ENCODE results near the gene ATOH8. TPM values are rescaled to one million over a fixed set of nuclear protein-coding genes. Genes with fewer than 3 reads are reported as not detected.

Gene ATOH8
- total RNA-seq, 1 donor from 2014 or later = 13.8 TPM

- Mint-ChIP-seq H3K9me3 (no peaks in the 10 kb centered on the region), H3K27me3 (ENCODE audit: low read depth) (peaks cover 23% of the 10 kb centered on the region), H3K4me3 (no peak overlapping the region), H3K27ac (no peak overlapping the region), H3K4me1 (peaks cover 27% of the 10 kb centered on the region), H3K36me3 (no peaks in the 10 kb centered on the region)
- TF ChIP-seq CTCF (IDR thresholded peaks at IDR 0.05; ENCODE audit: unreplicated experiment) = no peak
- DNase-seq (ENCODE audit: low spot score in 2 of 2, unreplicated experiment in 2 of 2) = no peak
Measured at GRCh38 chr2:85748985-85749875, 4.6 kb upstream of the ATOH8 start.

- Mint-ChIP-seq H3K4me3 (no peak overlapping the region), H3K27me3 (ENCODE audit: low read depth) (peaks cover 29% of the 10 kb centered on the region), H3K9me3 (no peaks in the 10 kb centered on the region), H3K4me1 (peaks cover 24% of the 10 kb centered on the region), H3K36me3 (no peaks in the 10 kb centered on the region), H3K27ac (no peak overlapping the region)
- peak; percentile 69 for TF ChIP-seq CTCF (IDR thresholded peaks at IDR 0.05; ENCODE audit: unreplicated experiment)
- peak in 1 of 2 experiments; percentile 75 for DNase-seq (ENCODE audit: low spot score in 2 of 2, unreplicated experiment in 2 of 2)
Measured at GRCh38 chr2:85750587-85751575, 2.9 kb upstream of the ATOH8 start.

- H3K9me3 Mint-ChIP-seq = no peaks in the 10 kb centered on the region
- no peak for DNase-seq (ENCODE audit: low spot score in 2 of 2, unreplicated experiment in 2 of 2)
- no peak overlapping the region for H3K27ac Mint-ChIP-seq
- peaks cover 27% of the 10 kb centered on the region for H3K4me1 Mint-ChIP-seq
- H3K4me3 Mint-ChIP-seq = no peak overlapping the region
- peaks cover 30% of the 10 kb centered on the region for H3K27me3 Mint-ChIP-seq (ENCODE audit: low read depth)
- TF ChIP-seq CTCF (IDR thresholded peaks at IDR 0.05; ENCODE audit: unreplicated experiment) = no peak
- no peaks in the 10 kb centered on the region for H3K36me3 Mint-ChIP-seq
Measured at GRCh38 chr2:85751627-85752026, 2.2 kb upstream of the ATOH8 start.

GRCh38 chr2:85753035-85753524, 711 bp upstream of the ATOH8 start:
- peaks cover 3% of the 10 kb centered on the region for H3K36me3 Mint-ChIP-seq
- peak overlapping the region; percentile 85 for H3K4me3 Mint-ChIP-seq
- H3K4me1 Mint-ChIP-seq = peaks cover 30% of the 10 kb centered on the region
- TF ChIP-seq CTCF (IDR thresholded peaks at IDR 0.05; ENCODE audit: unreplicated experiment) = no peak
- no peak overlapping the region for H3K27ac Mint-ChIP-seq
- DNase-seq (ENCODE audit: low spot score in 2 of 2, unreplicated experiment in 2 of 2) = no peak
- H3K27me3 Mint-ChIP-seq (ENCODE audit: low read depth) = peaks cover 27% of the 10 kb centered on the region
- no peaks in the 10 kb centered on the region for H3K9me3 Mint-ChIP-seq

GRCh38 chr2:85754313-85755095, 713 bp downstream of the ATOH8 start:
- H3K27me3 Mint-ChIP-seq (ENCODE audit: low read depth) = peaks cover 27% of the 10 kb centered on the region

More at GRCh38 chr2:85754313-85755095, 713 bp downstream of the ATOH8 start:
- Mint-ChIP-seq H3K4me1 (peaks cover 21% of the 10 kb centered on the region), H3K4me3 (peak overlapping the region; percentile 92), H3K27ac (peak overlapping the region; percentile 76), H3K36me3 (peaks cover 3% of the 10 kb centered on the region), H3K9me3 (no peaks in the 10 kb centered on the region)
- TF ChIP-seq CTCF (IDR thresholded peaks at IDR 0.05; ENCODE audit: unreplicated experiment) = no peak
- DNase-seq (ENCODE audit: low spot score in 2 of 2, unreplicated experiment in 2 of 2) = peak in 1 of 2 experiments; percentile 71

All from mesothelial cell of epicardium (in vitro differentiated cells).